IPS DF 4.7 (cell line): ENCODE results near the gene LRP1B.
A peak's percentile ranks its signal among the peaks of the same experiment; 100 is the strongest.

Experiments
- DNase-seq: peaks from one replicate; pipeline ENCODE4 v3.0.0-alpha.2; 2013; ENCODE audit warnings: low spot score; ENCODE audit errors: extremely low read depth

LRP1B gene

DNA sequence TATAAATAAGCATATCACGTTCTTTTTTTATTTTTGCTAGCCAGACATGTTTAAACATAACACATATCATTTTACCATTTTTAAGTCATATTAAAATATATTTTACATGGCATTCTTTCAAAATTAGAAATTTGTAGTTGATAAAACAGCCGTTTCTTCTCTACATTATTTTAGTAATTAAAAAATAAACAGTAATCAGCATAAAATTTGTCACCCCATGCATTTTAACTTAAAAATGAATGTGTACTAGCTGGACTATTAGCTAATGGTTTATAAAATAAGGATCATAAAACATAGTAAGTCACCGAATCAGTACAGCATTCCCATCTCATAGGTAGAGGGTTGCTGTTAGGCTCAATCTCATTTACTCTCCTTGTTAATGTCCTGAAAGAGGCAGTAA, 433.8 kb downstream of the LRP1B start:
- no peak for DNase-seq

DNA sequence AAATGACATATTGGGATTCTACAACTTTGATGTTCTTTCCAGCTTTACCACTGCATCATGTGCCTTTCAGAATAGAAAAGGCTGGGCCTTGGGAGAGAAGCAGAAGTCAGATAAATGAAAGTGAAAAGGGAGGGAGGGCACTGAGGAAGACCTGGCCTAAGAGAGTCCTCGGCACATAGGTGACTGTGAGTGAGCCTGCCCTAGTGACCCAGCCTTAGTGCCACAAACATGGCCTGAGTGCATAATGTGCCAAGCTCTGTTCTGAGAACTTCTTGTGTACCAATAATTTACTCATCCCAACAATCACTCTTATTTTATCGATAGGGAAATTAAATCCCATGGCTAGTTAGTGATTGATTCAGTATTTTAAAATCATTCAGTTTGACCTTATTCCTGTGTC, 436.6 kb downstream of the LRP1B start:
- no peak for DNase-seq

DNA sequence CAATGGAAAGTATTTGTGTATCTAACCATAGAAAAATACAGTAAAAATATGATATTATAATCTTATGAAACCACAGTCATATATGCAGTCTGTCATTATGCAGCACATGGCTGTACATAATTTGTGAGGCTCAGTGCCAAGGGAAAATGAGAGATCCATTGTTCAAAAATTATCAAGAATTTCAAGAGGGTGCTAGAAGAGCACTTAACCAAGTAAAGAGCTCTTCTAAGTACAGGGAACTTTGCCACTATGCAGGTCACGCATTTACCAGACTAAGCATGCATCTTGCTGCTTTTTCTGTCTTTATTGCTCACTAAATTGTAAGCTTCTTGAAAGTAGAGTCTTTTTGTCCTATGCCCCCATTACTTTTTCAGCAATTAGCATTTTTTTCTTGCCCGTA, 438.0 kb downstream of the LRP1B start:
- no peak for DNase-seq

DNA sequence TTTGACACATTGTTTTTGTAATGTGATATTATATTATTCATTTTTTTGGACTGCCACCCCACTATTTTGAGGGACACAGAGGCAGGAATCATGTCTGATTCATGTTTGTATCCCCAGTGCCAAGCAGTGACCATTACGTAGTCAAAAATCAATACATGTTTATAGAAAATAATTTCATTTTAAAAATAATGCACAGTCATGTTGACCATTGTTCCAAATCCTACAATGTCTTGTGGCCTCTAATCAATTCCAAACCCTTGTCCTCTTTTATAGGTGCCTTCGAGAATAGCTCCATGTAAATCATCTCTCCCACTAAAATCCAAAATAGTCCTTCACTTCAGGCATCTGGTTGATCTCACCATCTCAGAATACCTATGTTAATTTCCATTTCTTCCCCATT, 454.7 kb downstream of the LRP1B start:
- DNase-seq, result no peak

DNA sequence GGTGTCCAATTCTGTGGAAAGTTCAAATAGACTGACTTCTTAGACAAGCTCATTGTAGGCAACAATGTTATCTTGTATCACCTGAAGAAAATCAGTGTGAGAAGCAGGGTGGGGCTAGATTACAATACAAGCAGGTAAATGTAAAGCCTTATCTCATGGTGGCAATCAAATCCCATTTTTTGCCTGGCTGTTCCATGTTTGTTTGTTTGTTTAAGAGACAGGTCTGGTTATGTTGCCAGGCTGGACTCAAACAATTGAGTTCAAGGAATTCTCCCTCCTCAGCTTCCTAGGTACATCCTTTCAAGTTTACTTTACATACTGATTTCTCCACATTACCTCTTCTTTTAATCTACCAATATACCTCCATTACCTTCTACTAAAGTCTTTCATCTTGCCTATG, 464.6 kb downstream of the LRP1B start:
- no peak for DNase-seq

DNA sequence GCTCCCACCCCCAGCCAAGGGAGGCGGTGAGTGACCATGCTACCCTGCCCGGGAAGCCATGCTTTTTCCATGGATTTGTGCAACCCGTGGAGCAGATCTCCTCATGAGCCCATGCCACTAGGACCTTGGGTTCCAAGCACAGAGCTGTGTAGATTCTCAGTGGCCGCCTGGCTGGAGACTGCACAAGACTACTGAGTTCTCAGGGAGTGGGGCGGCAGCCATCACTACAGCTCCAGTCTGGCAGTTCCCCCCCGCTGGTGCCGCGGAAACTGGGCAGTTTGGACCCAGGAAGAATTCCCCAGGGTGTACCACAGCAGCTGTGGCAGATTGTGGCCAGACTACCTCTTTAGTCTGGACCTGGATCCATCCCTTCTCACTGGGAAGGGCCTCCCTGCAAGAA, 470.6 kb downstream of the LRP1B start:
- no peak for DNase-seq

DNA sequence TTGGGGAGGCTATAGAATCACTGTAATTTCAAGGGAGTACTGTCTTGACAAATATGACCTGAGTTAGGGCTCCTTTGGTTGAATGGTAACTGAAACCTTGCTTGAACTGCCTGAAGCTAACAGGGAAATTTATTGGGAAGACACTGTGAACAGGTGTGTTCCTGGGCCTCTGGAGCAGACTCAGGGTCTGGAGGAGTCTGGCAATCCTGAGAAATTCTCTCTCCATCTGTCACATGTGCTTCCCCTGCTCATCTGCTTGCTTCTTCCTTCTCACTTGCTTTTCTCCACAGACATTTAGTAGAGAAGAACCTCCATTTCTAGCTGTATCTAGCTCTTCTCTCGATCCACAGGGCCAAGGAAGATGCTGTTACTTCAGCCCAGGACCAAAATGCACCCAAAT, 476.5 kb downstream of the LRP1B start:
- DNase-seq, result no peak

DNA sequence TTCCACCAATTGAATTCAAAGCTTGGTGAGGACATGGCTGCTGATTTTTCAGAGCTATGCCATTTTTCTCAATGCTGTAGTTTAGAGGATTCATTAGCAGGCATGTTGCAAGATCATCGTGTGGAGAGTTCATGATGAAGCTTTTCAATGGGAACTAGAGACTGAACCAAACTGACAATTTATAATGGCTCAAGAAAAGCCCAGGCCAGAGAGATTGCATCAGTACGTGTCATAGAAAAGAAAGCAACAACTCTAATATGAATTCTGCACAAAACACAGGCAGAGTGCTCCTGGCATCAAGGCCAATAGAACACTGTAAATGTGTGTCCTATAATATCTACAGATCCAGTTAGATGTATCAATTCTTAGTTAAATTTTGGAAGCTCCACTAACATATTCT, 477.6 kb downstream of the LRP1B start:
- no peak for DNase-seq

DNA sequence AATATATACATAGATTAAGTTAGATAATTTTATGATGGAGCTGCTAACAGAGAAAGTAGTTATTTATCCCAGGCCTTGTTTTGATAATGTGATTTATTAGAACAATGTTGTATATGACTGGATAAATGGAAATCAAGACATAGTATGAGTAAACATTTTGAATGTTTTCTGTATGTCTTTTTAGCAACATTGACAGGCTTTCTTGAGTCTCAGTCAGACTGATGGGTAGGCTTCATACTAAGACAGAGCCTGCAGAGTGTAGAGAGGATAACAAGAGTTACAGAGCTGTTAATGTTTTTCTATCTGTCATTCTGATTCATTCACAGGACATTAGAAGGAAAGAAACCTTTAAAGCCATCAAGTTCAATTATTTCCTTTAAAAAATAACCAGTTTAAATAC, 478.5 kb downstream of the LRP1B start:
- no peak for DNase-seq

DNA sequence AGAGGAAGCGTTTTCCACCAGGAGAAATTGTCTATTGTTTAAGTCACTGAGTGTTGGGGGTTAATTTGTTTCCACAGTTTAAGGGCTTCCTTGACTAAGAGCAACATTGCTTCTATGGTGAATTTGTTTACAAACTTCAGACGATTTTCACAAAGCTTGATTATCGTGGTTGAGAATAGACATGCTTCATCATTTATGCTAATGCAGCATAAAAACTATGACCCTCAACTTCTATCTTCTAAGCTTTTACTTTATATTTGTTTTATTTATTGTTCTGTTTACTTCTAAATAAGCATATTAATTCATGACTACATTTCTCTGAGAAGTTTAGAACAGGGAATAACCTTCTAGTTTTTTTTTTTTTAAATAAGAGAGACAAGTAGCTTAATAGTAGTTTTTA, 483.5 kb downstream of the LRP1B start:
- DNase-seq, result no peak

DNA sequence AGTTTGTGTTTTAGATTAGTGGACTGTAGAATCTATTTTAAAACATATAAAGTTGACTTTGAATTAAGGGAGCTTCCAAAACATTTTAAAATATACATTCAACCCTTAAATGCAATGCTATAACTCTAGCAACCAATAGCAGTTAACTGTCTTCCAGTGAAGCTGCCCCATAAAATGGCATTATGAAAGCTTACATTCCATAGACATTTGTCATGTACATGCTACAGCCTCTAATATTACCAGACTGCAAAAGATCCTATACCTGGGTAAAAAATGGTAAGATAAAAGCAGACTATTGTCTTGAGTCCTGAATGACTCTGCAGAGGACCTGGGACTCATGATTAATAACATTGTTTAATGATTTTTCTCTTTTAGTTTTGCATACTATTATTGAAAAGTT, 489.4 kb downstream of the LRP1B start:
- no peak for DNase-seq

DNA sequence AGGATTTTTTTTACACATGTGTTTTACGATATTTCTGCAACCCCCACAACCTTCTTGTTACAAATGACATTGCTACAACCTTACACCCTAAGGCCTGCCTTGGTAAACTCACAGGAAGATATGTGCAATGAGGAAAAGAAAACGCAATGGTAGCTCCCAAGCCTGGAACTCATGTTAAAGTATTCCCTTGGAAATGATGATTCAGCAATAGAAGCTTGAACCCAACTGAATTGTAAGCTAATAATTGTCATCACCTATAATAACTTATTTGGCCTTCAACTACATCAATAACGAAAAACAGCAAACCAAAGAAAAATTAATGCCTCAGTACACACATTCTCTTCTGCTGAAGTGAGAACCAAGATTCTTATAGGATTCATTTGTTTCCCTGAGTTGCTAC, 491.0 kb downstream of the LRP1B start:
- DNase-seq, result no peak

DNA sequence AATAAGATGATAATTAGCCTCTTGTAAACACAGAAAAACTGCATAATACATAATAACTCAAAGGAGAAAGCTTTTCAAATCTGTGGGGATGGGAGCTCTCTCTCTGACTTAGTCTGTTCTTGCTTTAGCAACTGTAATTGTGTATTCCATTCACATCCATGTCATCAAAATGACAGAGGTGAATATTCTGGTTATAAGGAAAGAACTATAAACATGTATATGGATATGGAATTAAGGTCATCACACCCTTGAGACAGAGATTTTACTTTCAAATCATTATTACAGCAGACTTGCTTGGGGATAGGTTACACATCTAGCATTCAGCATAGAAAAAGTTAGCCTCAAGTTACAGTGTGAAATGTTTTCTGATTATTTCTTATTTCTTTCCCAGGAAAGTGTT, 497.7 kb downstream of the LRP1B start:
- DNase-seq, result no peak

DNA sequence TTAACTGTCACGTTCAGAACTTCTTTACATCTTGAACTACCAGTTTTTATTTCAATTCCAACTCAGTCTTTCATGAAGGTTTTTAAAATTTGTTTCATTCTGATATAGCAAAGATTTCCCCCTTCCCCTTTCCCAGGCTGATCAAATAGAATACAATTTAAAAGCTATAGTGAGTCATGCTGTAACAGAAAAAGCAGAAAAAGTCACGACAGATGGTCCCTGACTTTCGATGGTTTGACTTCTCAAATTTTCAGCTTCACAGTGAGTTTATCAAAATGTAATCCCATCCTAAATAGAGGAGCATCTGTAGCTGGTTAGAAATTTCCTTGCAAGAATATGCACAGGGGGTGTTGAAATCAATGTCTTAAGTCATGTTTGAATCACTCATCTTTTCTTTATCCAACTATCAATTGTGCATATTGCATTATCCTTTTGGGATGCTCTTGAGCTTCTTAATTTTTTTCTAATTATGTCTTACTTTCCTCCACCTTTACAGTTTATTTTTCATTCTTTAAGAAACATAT, 500.3 kb downstream of the LRP1B start:
- DNase-seq, result no peak

DNA sequence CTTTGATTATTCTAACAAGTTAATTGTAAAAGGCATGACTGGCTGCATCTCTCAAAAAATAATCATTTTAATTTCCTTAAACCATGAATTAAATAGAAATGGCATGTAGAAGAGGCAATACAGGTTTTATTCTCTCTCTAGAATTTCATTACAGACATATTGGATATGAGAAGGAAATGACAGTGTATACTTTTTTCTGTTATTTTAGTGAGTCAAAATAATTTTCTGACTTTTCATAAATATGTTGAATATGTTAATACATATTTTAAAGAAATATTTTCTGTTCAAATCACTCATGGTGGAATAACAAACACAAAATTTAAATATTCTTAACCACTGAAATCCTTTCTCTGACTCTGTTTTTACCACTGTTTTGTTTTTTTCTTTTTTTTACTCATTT, 510.4 kb downstream of the LRP1B start:
- no peak for DNase-seq

DNA sequence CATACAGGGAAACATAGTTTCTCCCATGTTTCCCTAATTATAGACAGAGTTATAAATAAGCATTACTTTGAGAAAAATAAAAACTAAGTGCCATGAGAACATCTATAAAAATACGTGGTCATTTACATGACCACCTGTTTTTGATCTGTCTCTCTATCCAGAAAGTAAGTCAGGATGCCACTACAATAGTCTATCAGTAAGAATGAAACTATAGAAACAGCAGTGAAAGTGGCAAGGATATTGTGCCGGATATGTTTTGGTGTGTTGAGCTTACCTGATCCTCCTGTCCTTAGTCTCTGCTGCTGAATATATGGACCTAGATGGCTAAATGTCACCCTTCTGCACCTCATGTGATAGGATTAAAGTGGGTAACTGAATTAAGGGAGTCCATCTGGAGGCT, 512.4 kb downstream of the LRP1B start:
- DNase-seq, result no peak

DNA sequence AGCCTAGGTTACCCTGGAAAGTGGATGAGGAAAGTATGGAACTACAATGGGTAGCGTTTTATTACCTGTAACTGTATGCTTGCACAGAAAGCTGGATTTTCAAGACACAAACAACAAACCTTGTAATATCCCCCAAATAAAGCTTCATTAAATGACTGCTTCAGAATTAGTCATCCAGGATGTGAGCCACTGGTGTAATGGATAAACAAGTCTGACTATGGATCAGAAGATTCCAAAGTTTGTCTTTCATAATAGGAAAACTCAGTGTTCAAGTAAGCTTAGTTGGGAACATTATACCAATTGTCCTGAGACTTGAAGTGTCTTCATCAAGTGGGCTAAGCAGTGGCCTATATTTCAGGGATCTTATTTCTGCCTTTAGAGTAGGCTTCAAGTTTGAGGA, 518.8 kb downstream of the LRP1B start:
- no peak for DNase-seq

DNA sequence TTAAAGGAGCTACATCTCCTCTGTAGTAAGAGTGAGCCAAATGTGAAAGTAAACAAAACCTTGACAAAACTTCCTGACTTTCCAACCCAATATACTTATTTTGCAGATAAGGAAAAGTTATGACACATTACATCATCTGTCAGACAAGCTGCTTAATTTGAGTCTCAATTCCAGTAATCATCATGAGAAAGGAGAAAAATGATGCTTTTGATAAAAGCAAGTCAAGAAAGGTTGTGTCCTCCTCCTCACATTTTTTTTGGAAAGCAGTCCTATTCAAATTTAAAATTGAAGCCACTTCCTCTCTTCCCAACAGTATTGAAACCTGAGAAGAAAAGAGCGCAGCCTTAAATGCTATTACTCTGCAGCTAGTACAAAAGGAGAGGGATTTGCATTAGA, 519.6 kb downstream of the LRP1B start:
- DNase-seq, result peak; percentile 56

DNA sequence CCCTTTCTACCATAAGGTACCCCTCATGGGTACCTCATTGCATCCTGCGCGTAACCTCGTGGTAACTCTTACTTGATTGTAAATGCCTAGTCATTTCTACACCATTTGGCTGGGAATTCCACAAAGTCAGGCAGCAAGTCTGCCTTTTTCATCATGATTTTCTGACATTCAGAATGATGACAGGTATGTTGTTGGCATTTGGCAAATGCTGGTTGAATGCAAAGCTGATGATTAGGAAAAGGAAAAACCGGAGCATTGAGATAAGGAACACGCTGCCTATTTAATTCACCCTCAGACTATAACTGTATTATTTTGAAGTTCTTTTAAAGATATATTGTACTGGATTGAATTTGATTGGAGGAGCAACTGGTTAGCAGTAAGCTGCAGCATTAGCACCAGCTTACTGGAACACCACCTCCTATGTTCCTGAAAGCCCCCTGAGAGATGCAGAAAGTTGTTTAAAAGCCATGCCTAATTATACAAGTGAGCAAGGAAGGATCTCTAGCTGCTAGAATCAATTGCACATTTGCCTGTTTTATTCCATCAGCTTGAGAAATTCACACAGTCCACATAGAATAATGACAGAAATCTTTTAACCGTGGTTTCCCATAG, 520.1 kb downstream of the LRP1B start:
- DNase-seq, result no peak

DNA sequence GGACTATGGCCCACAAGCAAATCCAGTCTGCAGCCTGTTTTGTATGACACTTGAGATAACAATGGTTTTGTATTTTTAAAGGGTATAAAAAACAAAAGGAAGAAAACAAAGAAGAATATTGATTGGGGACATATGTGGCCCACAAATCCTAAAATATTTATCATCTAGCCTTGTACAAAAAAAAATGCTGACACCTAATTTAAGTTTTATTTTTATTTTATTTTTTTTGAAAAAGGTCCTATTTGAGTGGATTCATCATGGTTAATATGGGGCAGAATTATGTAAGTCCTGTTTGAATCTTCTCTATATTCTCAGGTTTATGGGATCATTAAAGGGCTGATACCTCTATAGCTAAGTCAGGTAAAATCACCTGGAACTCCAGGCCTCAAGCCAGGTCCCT, 525.7 kb downstream of the LRP1B start:
- DNase-seq, result no peak

DNA sequence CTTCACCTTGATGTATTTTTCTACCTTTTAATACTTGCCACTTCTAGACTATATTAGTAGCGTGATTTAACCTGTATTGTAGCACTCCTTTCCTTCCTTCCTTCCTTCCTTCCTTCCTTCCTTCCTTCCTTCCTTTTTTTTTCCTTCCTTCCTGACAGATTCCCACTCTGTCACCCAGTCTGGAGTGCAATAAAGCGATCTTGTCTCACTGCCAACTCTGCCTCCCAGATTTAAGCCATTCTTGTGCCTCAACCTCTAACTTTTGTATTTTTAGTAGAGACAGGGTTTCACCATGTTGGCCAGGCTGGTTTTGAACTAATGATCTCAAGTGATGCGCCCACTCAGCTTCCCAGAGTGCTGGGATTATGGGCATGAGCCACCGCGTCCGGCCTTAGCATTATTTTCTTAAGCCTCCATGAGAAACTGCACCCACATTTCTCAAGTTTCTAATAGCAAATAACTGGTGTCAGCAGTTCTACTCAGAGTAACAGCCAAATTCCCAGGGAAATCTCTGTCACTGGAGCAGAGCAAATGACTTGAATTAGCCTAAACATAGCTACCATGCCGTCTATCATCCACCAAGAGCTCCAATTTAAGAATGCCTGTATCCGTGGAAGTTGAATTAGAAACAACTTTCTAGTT, 529.2 kb downstream of the LRP1B start:
- no peak for DNase-seq

DNA sequence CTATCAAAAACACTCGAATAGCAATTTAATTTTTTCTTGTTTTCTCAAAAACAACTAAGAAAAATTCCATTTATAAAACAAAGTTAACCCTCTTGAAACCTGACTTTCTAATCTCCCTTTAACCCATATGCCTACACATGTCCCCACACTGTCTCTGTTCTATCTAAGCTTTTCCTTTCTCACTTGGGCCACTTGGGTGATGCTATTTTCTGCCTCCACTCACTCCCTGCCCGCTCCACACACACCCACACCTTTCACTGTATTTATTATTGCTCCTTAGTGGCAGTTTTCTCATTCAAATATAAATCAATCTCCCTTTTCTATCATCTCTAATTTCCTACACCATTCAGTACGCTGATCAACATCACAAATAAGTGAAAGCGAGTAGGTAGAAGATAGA, 531.1 kb downstream of the LRP1B start:
- DNase-seq, result no peak

DNA sequence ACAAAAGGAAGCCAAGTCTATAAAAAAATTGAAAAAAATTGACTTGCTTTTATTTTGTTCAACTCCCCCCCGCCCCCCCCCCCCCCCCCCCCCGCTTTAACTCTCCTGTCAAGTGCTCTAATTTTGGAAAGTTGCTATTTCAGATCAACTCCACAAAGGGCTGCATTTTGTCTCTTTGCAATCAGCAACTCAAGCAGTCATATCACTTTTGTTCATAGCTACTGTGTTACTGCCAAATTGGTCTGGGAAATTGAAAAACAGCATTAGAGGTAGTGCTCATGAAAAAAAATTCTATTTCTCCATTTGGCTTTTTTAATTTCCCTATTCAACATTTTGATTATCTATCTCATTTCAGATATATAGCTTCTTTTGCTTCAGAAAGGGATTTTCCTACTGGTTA, 531.8 kb downstream of the LRP1B start:
- DNase-seq, result no peak
